ENCODE data around the gene HS3ST3A1.

- TF ChIP-seq POLR2AphosphoS5 (IDR thresholded peaks at IDR 0.05; ENCODE audit: low read depth, low read length) (no peak), TAF1 (IDR thresholded peaks at IDR 0.05; ENCODE audit: low read depth, low read length) (no peak), PAX5 (IDR thresholded peaks at IDR 0.05; ENCODE audit: insufficient read depth, low read length, severe bottlenecking) (no peak), POLR2A (IDR thresholded peaks at IDR 0.05; ENCODE audit: low read depth, low read length) (no peak)
These were observed 54.9 kb downstream of the HS3ST3A1 start for GRCh38 chr17:13546851-13547250.

Measured in GM12891 (cell line).